Measurements from ENCODE around the gene SYT2. TPM values are rescaled to one million over a fixed set of nuclear protein-coding genes. Genes with fewer than 3 reads are reported as not detected.

Gene SYT2
- total and polyA plus RNA-seq, 8 donors = under 0.01 to 0.03 (median 0.03) TPM; not detected in 4

GRCh38 chr1:202596638-202597037 is 113.6 kb downstream of the SYT2 start:
- intact Hi-C loops (cut with DNase I) = no loop called here
- no peak overlapping the region for H3K27ac ChIP-seq
- no peaks in the 10 kb centered on the region for H3K4me1 ChIP-seq
- DNase-seq = no peak
- no peak overlapping the region for H3K4me3 ChIP-seq
- no peak for FAIRE-seq
- no peak for ATAC-seq
- H3K9me3 ChIP-seq = no peaks in the 10 kb centered on the region
- no peak for TF ChIP-seq CTCF (IDR thresholded peaks at IDR 0.05)
- H3K36me3 ChIP-seq = no peaks in the 10 kb centered on the region
- no peaks in the 10 kb centered on the region for H3K27me3 ChIP-seq
- 87 to 91% methylated on average over 13 of the region's 13 CpGs for WGBS, 2 donors

- no peaks in the 10 kb centered on the region for H3K4me1 ChIP-seq
- WGBS, 2 donors = 73 to 79% methylated on average over 4 of the region's 4 CpGs
- no peaks in the 10 kb centered on the region for H3K27me3 ChIP-seq
- FAIRE-seq (no peak), DNase-seq (no peak), ATAC-seq (peak in 2 of 4 donors; percentile 15 to 16)
- TF ChIP-seq CTCF (IDR thresholded peaks at IDR 0.05) = no peak
- intact Hi-C loops (cut with DNase I) = no loop called here
- H3K9me3 ChIP-seq = no peaks in the 10 kb centered on the region
- no peak overlapping the region for H3K4me3 ChIP-seq
- no peak overlapping the region for H3K27ac ChIP-seq
- H3K36me3 ChIP-seq = no peaks in the 10 kb centered on the region
These were observed 116.4 kb downstream of the SYT2 start for GRCh38 chr1:202593845-202594244.

DNA sequence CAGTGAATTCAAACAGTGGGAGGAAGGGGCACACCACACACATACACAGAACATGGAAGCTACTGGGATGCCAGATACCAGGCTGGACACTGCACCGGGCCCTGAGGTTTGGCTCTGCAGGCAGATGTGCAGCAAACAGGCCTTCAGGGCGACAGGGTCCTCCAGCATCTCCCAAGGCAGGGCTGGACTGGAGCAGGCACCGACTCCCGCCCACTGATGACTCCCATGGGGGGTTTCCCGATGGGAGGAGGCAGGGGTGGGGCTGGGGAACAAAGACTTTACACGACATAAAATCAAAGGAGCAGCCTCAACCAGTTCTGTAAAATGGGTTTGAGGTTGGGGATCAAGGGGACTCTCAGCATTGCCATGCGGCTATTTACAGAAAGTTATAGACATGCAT is 118.1 kb downstream of the SYT2 start:
- 92 to 94% methylated on average over 7 of the region's 7 CpGs for WGBS, 2 donors
- no peaks in the 10 kb centered on the region for H3K27me3 ChIP-seq
- no peak for ATAC-seq
- no peaks in the 10 kb centered on the region for H3K36me3 ChIP-seq
- H3K27ac ChIP-seq = no peak overlapping the region
- intact Hi-C loops (cut with DNase I) = no loop called here
- no peaks in the 10 kb centered on the region for H3K9me3 ChIP-seq
- H3K4me1 ChIP-seq = no peaks in the 10 kb centered on the region
- H3K4me3 ChIP-seq = no peak overlapping the region
- no peak for FAIRE-seq
- DNase-seq = no peak
- no peak for TF ChIP-seq CTCF (IDR thresholded peaks at IDR 0.05)

DNA sequence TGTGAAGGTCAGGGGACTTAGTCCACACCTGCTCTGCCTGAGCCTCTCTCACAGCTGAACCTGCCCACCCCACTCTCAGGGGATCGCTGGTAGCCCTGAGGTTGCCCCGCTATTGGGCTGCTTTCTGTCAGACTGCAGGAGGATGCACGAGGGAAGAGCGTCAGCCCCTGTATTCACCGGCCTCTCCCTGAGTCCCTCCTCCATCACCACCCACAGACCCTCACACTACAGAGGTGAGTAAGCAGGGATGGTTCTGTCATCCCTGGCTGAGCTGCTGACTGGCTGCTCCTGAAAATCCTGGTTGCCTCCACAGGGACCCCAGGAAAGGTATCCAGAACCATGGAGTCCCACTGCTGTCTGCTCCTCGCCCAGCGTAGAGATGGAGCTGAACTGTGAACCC is 118.7 kb downstream of the SYT2 start:
- no peak for FAIRE-seq
- WGBS, 2 donors = 93 to 96% methylated on average over 7 of the region's 7 CpGs
- no peak for DNase-seq
- Histone ChIP-seq H3K36me3 (no peaks in the 10 kb centered on the region), H3K9me3 (no peaks in the 10 kb centered on the region), H3K4me3 (no peak overlapping the region), H3K27ac (no peak overlapping the region), H3K27me3 (no peaks in the 10 kb centered on the region), H3K4me1 (no peaks in the 10 kb centered on the region)
- TF ChIP-seq CTCF (IDR thresholded peaks at IDR 0.05) = no peak
- ATAC-seq = no peak
- intact Hi-C loops (cut with DNase I) = no loop called here

DNA sequence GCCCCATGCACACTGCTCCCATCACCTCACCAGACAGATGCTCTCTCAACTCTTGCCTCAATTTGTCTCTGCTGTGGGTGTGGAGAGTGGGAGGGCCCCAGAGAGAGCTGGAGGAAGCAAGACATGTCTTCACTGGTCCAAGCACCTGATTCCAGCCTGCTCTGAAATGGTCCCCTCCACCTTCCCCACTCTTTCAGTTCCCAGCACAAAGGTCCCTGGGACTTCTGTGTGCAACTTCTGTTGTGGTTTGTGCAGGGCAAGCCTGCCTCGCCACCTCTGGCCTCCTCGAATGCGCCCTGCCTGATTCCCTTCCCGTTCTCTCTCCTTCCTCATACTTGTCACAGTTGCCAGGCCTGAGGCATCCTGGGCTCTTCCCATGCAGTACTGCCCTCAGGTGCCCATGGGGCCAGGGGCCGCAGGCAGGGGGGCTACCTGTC is 119.3 kb downstream of the SYT2 start:
- intact Hi-C loops (cut with DNase I) = no loop called here
- FAIRE-seq = no peak

More for the DNA sequence above, 119.3 kb downstream of the SYT2 start:
- no peaks in the 10 kb centered on the region for H3K4me1 ChIP-seq
- H3K9me3 ChIP-seq = no peaks in the 10 kb centered on the region
- no peaks in the 10 kb centered on the region for H3K36me3 ChIP-seq
- no peak for TF ChIP-seq CTCF (IDR thresholded peaks at IDR 0.05)
- ATAC-seq (no peak), DNase-seq (no peak)
- no peak overlapping the region for H3K27ac ChIP-seq
- 89 to 91% methylated on average over 5 of the region's 5 CpGs for WGBS, 2 donors
- H3K4me3 ChIP-seq = no peak overlapping the region
- no peaks in the 10 kb centered on the region for H3K27me3 ChIP-seq
